ENCODE data around the gene GDI1.

- TF ChIP-seq ZNF501 (tag by site-specific recombination; IDR thresholded peaks at IDR 0.05) (no peak), ZNF18 (tag by site-specific recombination; IDR thresholded peaks at IDR 0.05) (no peak)
Observed at GRCh38 chrX:154419688-154420401, 17.1 kb upstream of the GDI1 start.

All from HEK293 (cell line).